GM12878 (cell line): Measurements from ENCODE around the gene C5orf52. TPM values are rescaled to one million over a fixed set of nuclear protein-coding genes. Genes with fewer than 3 reads are reported as not detected.

Source experiments
- FOXM1 ChIP-seq: IDR thresholded peaks from 2 replicates; pipeline ENCODE4 v1.6.1; 2012; ENCODE audit warnings: low read depth, mild to moderate bottlenecking, inconsistent platforms, low read length, moderate library complexity
- HDAC2 ChIP-seq: fragments of 200-600 bp; sonication (generic); IDR thresholded peaks from 2 replicates; pipeline ENCODE4 v1.6.1; 2017
- JUND ChIP-seq: IDR thresholded peaks from 2 replicates; pipeline ENCODE4 v1.6.1; 2012; ENCODE audit warnings: low read depth, mild to moderate bottlenecking, low read length, improper control_type of control experiment, moderate library complexity
- NRF1 ChIP-seq: conservative IDR thresholded peaks from 2 replicates; pipeline ENCODE4 v1.6.1; 2011; ENCODE audit warnings: mild to moderate bottlenecking, low read depth, low read length, improper control_type of control experiment
- RB1 ChIP-seq: fragments of 450-650 bp; formaldehyde crosslinking; IDR thresholded peaks from 2 replicates; pipeline ENCODE4 v1.6.1; 2017; ENCODE audit warnings: mild to moderate bottlenecking, borderline replicate concordance
- TARDBP ChIP-seq: IDR thresholded peaks from 2 replicates; pipeline ENCODE4 v1.6.1; 2016; ENCODE audit warnings: borderline replicate concordance
- YY1 ChIP-seq: IDR thresholded peaks from 2 replicates; pipeline ENCODE4 v1.6.1; 2011; ENCODE audit warnings: low read depth, mild to moderate bottlenecking, low read length
- ZNF217 ChIP-seq: fragments of 450-650 bp; IDR thresholded peaks from 2 replicates; pipeline ENCODE4 v1.6.1; 2017; ENCODE audit warnings: antibody characterized with exemption, mild to moderate bottlenecking
- ZNF384 ChIP-seq: IDR thresholded peaks from 2 replicates; pipeline ENCODE4 v1.6.1; 2012; ENCODE audit warnings: low read depth, mild to moderate bottlenecking, low read length, improper control_type of control experiment, borderline replicate concordance
- polyA plus RNA-seq, 11 experiments: library from polyadenylated mRNA; depleted of rRNA in 4 of 11; unstranded in 6 of 11; stranded (reverse) in 5 of 11; fragments of >200 nt; fragmentation: Nextera tagmentation in 4 of 11; fragmentation: Illumina TruSeq in 1 of 11; extraction: Ambion mirVana in 4 of 11; extraction: Trizol in 1 of 11; gene quantifications; 1 replicate in 1 of 11; 2 replicates in 10 of 11; pipeline versions ENCODE4 v1.2.1 to v1.2.3, GENCODE V29; 2011 to 2016; ENCODE audit warnings: inconsistent platforms in 2 of 11, missing spikeins in 2 of 11, low read depth in 1 of 11
- total RNA-seq, 4 experiments: library from RNA; depleted of rRNA in 3 of 4; stranded (reverse); fragments of >200 nt in 3 of 4; fragmentation: Illumina TruSeq in 1 of 4; extraction: Trizol in 1 of 4; gene quantifications; 2 replicates each; pipeline versions ENCODE4 v1.2.1 to v1.2.3, GENCODE V29; 2013 to 2021
- TF ChIP-seq, protein P1 (sequence below): fragments of 450-650 bp; IDR thresholded peaks from 2 replicates; pipeline ENCODE4 v1.6.1; 2017; ENCODE audit warnings: mild to moderate bottlenecking, moderate library complexity
- TF ChIP-seq, protein P2 (sequence below): fragments of 450-650 bp; IDR thresholded peaks from 2 replicates; pipeline ENCODE4 v1.6.1; 2017; ENCODE audit warnings: borderline replicate concordance
- TF ChIP-seq, protein P3 (sequence below): fragments of 450-650 bp; formaldehyde crosslinking; IDR thresholded peaks from 2 replicates; pipeline ENCODE4 v1.4.0; 2020; ENCODE audit warnings: mild to moderate bottlenecking, moderate library complexity
- TF ChIP-seq, protein P4 (sequence below), 3 experiments: IDR thresholded peaks in 2 of 3; conservative IDR thresholded peaks in 1 of 3; 2 replicates each; pipeline ENCODE4 v1.5.1; 2011; ENCODE audit warnings: low read depth in 3 of 3, low read length in 3 of 3, mild to moderate bottlenecking in 3 of 3, control low read depth in 2 of 3, moderate library complexity in 2 of 3, inconsistent platforms in 1 of 3, mixed read lengths in 1 of 3; ENCODE audit not compliant: control insufficient read depth in 2 of 3, insufficient read depth in 1 of 3; ENCODE audit errors: extremely low read depth in 1 of 3
- TF ChIP-seq, protein P5 (sequence below): IDR thresholded peaks from 2 replicates; pipeline ENCODE4 v1.6.1; 2011; ENCODE audit warnings: borderline replicate concordance, low read depth, mild to moderate bottlenecking, moderate library complexity, mixed read lengths, low read length; ENCODE audit not compliant: insufficient read depth; ENCODE audit errors: extremely low read length
- TF ChIP-seq, protein P6 (sequence below): IDR thresholded peaks from 2 replicates; pipeline ENCODE4 v1.6.1; 2012; ENCODE audit warnings: low read depth, low read length, improper control_type of control experiment

The C5orf52 gene
- total and polyA plus RNA-seq, 10 of the 15 experiments (the other 5 are each of a cell fraction or from before 2014, with no cell fraction given) = not detected

DNA sequence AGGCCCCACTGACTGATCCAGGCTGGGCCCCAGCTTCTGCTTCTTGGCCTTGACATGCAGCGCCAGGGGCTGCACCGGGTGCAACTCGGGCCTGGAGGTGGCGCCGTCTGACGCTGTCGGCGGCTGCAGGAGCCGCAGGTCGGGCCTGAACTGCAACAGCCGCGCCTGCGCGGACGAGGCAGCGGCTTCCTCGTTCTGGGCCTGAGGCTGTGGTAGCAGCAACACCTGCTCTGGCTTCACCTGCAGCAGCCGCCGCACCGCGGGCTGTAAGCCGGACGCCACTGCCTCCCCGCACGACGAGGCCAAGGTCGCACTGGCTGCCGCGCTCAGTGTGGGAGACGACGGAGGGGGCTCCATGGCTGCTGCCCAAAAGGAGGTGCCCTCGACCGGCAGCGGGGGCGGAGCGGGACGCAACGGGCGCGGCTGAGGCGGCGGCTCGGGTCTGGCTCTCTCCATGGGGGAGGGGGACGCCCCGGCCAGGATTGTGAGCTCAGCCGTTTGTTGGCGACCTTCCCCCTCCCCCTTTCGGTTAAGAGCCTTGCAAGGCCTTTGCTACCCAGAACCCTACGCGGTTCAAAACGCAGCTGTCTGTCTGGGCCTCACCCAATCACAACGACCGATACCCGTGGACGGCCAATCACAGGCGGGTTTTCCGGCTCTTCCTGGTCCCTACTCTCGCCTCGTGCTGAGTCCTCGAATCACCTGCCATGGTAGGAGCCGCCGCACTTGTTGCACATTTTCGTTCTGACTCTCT is 19.5 kb upstream of the C5orf52 start (continued):
- TF ChIP-seq, protein P1, sequence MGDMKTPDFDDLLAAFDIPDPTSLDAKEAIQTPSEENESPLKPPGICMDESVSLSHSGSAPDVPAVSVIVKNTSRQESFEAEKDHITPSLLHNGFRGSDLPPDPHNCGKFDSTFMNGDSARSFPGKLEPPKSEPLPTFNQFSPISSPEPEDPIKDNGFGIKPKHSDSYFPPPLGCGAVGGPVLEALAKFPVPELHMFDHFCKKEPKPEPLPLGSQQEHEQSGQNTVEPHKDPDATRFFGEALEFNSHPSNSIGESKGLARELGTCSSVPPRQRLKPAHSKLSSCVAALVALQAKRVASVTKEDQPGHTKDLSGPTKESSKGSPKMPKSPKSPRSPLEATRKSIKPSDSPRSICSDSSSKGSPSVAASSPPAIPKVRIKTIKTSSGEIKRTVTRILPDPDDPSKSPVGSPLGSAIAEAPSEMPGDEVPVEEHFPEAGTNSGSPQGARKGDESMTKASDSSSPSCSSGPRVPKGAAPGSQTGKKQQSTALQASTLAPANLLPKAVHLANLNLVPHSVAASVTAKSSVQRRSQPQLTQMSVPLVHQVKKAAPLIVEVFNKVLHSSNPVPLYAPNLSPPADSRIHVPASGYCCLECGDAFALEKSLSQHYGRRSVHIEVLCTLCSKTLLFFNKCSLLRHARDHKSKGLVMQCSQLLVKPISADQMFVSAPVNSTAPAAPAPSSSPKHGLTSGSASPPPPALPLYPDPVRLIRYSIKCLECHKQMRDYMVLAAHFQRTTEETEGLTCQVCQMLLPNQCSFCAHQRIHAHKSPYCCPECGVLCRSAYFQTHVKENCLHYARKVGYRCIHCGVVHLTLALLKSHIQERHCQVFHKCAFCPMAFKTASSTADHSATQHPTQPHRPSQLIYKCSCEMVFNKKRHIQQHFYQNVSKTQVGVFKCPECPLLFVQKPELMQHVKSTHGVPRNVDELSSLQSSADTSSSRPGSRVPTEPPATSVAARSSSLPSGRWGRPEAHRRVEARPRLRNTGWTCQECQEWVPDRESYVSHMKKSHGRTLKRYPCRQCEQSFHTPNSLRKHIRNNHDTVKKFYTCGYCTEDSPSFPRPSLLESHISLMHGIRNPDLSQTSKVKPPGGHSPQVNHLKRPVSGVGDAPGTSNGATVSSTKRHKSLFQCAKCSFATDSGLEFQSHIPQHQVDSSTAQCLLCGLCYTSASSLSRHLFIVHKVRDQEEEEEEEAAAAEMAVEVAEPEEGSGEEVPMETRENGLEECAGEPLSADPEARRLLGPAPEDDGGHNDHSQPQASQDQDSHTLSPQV = no peak
- TF ChIP-seq ZNF384 = no peak
- TF ChIP-seq NRF1 = peak; percentile 21; the same call in 1 of the 2 replicates
- TF ChIP-seq, protein P2, sequence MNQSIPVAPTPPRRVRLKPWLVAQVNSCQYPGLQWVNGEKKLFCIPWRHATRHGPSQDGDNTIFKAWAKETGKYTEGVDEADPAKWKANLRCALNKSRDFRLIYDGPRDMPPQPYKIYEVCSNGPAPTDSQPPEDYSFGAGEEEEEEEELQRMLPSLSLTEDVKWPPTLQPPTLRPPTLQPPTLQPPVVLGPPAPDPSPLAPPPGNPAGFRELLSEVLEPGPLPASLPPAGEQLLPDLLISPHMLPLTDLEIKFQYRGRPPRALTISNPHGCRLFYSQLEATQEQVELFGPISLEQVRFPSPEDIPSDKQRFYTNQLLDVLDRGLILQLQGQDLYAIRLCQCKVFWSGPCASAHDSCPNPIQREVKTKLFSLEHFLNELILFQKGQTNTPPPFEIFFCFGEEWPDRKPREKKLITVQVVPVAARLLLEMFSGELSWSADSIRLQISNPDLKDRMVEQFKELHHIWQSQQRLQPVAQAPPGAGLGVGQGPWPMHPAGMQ = no peak
- TF ChIP-seq RB1 = no peak
- no peak for TF ChIP-seq ZNF217
- TF ChIP-seq, protein P3, sequence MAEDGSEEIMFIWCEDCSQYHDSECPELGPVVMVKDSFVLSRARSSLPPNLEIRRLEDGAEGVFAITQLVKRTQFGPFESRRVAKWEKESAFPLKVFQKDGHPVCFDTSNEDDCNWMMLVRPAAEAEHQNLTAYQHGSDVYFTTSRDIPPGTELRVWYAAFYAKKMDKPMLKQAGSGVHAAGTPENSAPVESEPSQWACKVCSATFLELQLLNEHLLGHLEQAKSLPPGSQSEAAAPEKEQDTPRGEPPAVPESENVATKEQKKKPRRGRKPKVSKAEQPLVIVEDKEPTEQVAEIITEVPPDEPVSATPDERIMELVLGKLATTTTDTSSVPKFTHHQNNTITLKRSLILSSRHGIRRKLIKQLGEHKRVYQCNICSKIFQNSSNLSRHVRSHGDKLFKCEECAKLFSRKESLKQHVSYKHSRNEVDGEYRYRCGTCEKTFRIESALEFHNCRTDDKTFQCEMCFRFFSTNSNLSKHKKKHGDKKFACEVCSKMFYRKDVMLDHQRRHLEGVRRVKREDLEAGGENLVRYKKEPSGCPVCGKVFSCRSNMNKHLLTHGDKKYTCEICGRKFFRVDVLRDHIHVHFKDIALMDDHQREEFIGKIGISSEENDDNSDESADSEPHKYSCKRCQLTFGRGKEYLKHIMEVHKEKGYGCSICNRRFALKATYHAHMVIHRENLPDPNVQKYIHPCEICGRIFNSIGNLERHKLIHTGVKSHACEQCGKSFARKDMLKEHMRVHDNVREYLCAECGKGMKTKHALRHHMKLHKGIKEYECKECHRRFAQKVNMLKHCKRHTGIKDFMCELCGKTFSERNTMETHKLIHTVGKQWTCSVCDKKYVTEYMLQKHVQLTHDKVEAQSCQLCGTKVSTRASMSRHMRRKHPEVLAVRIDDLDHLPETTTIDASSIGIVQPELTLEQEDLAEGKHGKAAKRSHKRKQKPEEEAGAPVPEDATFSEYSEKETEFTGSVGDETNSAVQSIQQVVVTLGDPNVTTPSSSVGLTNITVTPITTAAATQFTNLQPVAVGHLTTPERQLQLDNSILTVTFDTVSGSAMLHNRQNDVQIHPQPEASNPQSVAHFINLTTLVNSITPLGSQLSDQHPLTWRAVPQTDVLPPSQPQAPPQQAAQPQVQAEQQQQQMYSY (CRISPR knock-in tag) = no peak
- TF ChIP-seq HDAC2 = no peak
- TF ChIP-seq, protein P4, sequence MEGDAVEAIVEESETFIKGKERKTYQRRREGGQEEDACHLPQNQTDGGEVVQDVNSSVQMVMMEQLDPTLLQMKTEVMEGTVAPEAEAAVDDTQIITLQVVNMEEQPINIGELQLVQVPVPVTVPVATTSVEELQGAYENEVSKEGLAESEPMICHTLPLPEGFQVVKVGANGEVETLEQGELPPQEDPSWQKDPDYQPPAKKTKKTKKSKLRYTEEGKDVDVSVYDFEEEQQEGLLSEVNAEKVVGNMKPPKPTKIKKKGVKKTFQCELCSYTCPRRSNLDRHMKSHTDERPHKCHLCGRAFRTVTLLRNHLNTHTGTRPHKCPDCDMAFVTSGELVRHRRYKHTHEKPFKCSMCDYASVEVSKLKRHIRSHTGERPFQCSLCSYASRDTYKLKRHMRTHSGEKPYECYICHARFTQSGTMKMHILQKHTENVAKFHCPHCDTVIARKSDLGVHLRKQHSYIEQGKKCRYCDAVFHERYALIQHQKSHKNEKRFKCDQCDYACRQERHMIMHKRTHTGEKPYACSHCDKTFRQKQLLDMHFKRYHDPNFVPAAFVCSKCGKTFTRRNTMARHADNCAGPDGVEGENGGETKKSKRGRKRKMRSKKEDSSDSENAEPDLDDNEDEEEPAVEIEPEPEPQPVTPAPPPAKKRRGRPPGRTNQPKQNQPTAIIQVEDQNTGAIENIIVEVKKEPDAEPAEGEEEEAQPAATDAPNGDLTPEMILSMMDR (IDR thresholded peaks at IDR 0.05 in 2 of 3, conservative IDR thresholded peaks at IDR 0.05 in 1 of 3; ENCODE audit: control insufficient read depth in 2 of 3, extremely low read depth in 1 of 3, insufficient read depth in 1 of 3, low read depth in 3 of 3, low read length in 3 of 3) = peak; percentile 29 to 40 (median 32); a peak in 4 of 6 replicates
- no peak for TF ChIP-seq TARDBP
- TF ChIP-seq, protein P5, sequence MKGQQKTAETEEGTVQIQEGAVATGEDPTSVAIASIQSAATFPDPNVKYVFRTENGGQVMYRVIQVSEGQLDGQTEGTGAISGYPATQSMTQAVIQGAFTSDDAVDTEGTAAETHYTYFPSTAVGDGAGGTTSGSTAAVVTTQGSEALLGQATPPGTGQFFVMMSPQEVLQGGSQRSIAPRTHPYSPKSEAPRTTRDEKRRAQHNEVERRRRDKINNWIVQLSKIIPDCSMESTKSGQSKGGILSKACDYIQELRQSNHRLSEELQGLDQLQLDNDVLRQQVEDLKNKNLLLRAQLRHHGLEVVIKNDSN = no peak
- TF ChIP-seq FOXM1 = no peak
- no peak for TF ChIP-seq JUND
- TF ChIP-seq, protein P6, sequence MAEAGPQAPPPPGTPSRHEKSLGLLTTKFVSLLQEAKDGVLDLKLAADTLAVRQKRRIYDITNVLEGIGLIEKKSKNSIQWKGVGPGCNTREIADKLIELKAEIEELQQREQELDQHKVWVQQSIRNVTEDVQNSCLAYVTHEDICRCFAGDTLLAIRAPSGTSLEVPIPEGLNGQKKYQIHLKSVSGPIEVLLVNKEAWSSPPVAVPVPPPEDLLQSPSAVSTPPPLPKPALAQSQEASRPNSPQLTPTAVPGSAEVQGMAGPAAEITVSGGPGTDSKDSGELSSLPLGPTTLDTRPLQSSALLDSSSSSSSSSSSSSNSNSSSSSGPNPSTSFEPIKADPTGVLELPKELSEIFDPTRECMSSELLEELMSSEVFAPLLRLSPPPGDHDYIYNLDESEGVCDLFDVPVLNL = no peak
- TF ChIP-seq YY1 = 0 out of 2 replicates have a peak, but pooled peaks have one; percentile 48
